GM19035 (cell line): ENCODE results near the gene TFF3.
"Not testable (repeated sequence)": the region's sequence is repeated elsewhere in the genome, so short reads cannot be mapped to it uniquely, and the experiment has no call there.

Experiments
- ATAC-seq: cut with Tn5 transposase; IDR thresholded peaks from one replicate; pipeline ENCODE4 v1.9.1; 2021; ENCODE audit not compliant: unreplicated experiment

Gene TFF3

GRCh38 chr21:42306366-42307035, 8.7 kb downstream of the TFF3 start:
- no peak for ATAC-seq

- no peak for ATAC-seq
Observed at GRCh38 chr21:42305707-42306147, 9.5 kb downstream of the TFF3 start.

- no peak for ATAC-seq
Observed at GRCh38 chr21:42304556-42305454, 10.4 kb downstream of the TFF3 start.

- ATAC-seq: no peak
Observed at GRCh38 chr21:42303443-42303842, 11.8 kb downstream of the TFF3 start.

- ATAC-seq: no peak
Observed at GRCh38 chr21:42302794-42303193, 12.4 kb downstream of the TFF3 start.

DNA sequence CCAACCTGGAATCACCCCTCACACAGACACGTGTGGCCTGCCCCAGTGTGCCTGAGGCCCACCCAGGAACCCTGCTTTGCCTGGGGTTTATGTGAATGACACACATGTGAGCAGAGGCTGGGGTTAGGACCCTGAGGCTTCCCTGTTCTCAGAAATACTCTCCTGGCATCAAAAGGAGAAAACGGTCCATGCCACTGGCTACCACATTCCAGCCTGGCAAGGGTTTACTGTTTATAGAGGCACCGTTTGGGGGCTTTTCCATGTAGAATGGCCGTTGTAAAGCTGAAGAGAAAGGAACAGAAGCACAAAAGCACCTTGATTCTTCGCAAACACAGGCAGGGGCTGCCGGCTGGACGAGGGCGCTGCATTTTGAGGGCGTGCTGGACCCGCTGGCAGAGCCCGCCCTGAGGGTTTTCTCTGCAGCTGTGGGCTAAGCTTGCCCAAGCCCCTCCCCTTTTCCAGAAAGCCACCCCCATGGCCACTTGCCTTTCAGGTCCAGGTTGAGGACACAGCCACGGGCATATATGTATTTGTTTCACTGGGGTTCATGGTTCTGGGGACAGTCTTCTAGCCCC, 13.0 kb downstream of the TFF3 start:
- no peak for ATAC-seq

- no peak for ATAC-seq
Observed at GRCh38 chr21:42301371-42302075, 13.7 kb downstream of the TFF3 start.

GRCh38 chr21:42300956-42301355, 14.3 kb downstream of the TFF3 start:
- no peak for ATAC-seq

DNA sequence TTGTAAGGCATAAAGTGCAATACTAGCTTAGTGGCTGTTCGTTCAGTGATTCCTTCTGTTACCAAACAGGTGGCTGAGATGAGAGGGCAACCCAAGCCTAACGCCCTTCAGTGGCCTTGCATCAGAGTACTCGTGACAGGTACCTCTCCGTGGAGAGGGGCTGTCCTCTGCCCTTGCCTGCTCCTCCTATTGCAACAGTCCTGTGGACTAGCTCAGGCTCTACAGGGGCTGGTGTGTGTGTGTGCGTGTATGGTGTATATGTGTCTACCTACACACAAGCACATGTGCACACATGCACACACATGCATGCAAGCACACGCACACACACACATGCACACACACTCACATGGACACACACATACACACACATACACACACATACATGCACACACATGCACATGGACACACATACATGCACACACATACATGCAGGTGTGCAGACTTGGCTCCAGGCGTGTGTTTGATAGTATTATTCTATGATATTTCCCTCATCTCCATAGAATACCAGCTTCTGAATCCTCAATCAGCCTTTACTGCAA, 15.1 kb downstream of the TFF3 start:
- no peak for ATAC-seq

- no peak for ATAC-seq
Observed at GRCh38 chr21:42299324-42300044, 15.7 kb downstream of the TFF3 start.

DNA sequence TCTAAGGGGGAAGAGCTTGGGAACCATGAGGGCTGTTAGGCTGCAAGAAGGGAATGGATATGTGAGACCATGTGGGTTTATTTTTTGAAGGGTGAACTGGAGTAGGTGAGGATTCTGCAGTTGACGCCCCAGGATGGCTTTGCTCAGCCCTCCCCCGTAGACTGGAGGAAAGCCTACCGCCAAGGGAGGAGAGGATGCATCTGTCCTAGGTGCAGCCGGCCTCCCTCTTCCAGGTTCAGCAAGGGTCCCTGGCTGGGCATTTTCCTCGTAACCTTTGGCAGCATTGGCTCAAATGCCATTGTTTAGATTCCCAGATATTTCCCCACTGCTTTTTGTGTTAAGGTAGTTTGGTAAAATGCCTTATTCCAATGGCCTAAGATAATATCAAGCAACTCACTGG, 16.6 kb downstream of the TFF3 start:
- ATAC-seq: no peak

- ATAC-seq: no peak
Observed at GRCh38 chr21:42298237-42298636, 17.0 kb downstream of the TFF3 start.

DNA sequence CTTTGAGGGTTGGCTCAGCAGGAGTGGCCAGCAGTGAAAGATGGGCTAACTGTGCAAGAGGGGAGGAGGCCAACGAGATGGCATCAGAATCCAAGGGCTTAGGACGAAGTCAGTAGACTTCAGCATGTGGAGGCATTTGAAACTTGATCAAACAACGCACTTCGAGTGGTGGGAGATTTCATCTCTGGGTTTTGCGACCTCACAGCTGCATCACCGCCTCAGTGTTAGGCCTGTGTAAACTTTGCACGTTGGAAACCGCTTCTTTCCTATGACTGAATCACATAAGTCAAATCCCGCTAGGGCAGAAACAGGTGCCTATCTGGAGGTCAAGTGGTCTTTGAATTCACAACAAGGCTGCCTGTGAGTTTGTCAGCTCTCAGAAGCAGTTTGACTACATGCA, 17.8 kb downstream of the TFF3 start:
- ATAC-seq: no peak

GRCh38 chr21:42296501-42296900, 18.7 kb downstream of the TFF3 start:
- no peak for ATAC-seq

DNA sequence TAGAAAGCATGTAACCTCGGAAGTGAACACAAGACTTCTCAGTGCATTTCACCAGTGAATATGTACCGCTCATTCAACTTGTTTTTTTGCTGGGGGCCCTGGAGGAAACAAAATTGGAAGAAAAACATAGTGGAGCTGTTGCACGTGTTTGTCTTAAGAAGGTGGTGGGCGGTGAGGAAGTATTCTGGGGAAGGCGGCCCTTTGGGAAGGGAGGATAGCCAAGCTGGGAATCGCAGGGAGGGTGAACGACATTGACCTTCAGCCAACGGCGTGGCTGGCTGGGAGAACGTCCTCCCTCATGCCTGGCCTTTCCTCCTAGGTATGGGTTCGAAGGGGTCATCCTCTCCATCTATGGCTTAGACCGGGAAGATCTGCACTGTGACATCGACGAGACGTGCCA, 19.4 kb downstream of the TFF3 start:
- ATAC-seq: no peak

DNA sequence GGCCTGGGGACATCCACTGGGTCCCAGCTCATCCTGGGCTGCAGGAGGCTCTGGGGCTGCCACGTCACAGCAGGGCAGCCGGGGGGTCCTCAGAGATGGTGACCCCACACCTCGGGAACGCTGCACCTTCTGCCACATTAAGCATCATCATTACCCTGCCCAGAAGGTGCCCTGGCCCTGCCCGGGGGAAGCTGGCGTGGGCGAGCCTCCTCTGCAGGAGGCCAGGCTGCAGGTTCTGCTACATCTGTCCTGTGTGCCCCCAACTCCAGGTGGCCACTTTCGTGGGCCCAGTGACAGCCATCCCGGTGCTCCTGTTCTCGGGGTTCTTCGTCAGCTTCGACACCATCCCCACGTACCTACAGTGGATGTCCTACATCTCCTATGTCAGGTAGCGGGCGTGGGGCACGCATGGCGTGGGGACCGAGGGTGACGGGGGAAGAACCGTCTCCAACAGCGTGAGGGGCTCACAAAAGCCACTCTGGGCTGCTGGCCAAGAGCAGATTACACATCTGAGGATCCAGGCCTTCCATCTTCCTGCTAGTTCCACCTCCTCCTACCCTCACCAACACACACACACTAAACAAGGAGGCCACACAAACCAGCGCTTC, 20.8 kb downstream of the TFF3 start:
- ATAC-seq: no peak

DNA sequence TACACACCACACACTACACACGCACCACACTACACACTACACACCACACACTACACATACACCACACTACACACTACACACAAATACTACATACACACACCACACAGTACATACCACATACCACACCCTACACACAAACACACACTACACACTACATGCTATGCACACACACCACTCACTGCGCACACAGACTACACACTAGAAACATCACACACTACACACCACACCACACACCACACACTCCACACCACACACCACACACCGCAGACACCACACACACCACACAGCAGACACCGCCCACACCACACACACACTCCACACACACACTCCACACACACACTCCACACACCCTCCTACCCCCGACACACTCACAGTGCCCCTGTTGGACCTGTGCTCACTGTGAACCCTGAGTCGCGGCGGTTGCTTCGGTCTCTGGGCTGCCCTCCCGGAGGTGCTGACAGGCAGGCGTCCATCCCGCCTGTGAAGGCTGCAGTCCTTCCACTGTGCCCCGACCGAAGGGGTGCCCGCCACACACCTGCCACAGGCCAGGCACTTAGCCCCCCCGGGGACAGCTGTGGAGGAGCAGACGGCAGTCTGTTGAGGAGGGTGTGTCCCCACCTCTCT, 21.4 kb downstream of the TFF3 start:
- ATAC-seq: no peak

- ATAC-seq: not testable (repeated sequence)
Observed at GRCh38 chr21:42292563-42293142, 22.6 kb downstream of the TFF3 start.
